ENCODE results near the gene UBE2C. TPM values are rescaled to one million over a fixed set of nuclear protein-coding genes. Genes with fewer than 3 reads are reported as not detected.

The UBE2C gene
- total RNA-seq, 1 experiment from 2014 or later: 205 TPM

DNA sequence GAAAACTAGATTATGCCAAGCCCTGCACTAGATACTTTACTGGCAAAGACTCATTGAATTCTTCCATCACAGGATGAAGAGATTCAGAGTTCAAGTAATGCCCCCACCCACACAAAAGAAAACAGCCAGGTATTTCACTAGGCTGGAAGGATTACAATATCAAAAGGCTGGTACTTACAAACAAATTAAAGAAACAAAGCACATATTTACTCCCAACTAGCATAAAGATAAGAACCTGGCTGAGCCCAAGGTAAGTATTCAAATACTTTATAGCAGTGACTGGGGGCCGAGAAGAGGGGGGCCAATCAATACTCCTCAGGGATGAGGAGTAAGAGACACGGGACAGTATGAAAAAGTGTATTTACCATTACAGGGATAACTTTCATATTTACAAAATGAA lies 41.0 kb downstream of the UBE2C start:
- Histone ChIP-seq H3K27me3 (ENCODE audit: insufficient read depth, low read length) (no peaks in the 10 kb centered on the region), H3K36me3 (ENCODE audit: control insufficient read depth in 1 of 2, insufficient read depth in 2 of 2, low read length in 2 of 2) (no peaks in the 10 kb centered on the region), H3K79me2 (ENCODE audit: insufficient read depth, low read length) (0 out of 2 replicates have a peak, but pooled peaks cover 12% of the 10 kb centered on the region), H2AFZ (ENCODE audit: low read depth, low read length, poor library complexity, severe bottlenecking) (no peak overlapping the region), H3K4me2 (ENCODE audit: low read length) (no peak overlapping the region), H4K20me1 (ENCODE audit: insufficient read depth) (no peaks in the 10 kb centered on the region), H3K9me2 (ENCODE audit: insufficient read depth) (no peaks in the 10 kb centered on the region), H3K4me1 (ENCODE audit: control insufficient read depth in 1 of 2, insufficient read depth in 2 of 2, low read length in 2 of 2) (peaks cover 0 to 17% of the 10 kb centered on the region in 2 experiments; a peak in 3 of 4 replicates), H3K9ac (ENCODE audit: low read length) (no peak overlapping the region), H3K27ac (ENCODE audit: low read depth, low read length) (no peak overlapping the region), H3K9me3 (ENCODE audit: control insufficient read depth in 1 of 2, insufficient read depth in 1 of 2, low read depth in 1 of 2, low read length in 2 of 2) (no peaks in the 10 kb centered on the region), H3K4me3 (replicated peaks in 1 of 2; ENCODE audit: low read depth in 1 of 2, low read length in 2 of 2) (no peak overlapping the region)
- ChIA-PET POLR2A (no interaction called here), RAD21 (ENCODE audit: low non-redundant PET in 1 of 2, low total read pairs in 2 of 2, uncharacterized antibody in 2 of 2, unreplicated experiment in 2 of 2) (no interaction called here), CTCF (no interaction called here)
- TF ChIP-seq ZFX (IDR thresholded peaks at IDR 0.05) (no peak), TCF7L2 (IDR thresholded peaks at IDR 0.05; ENCODE audit: borderline replicate concordance, extremely low read depth, insufficient read depth, insufficient read length) (no peak), EZH2phosphoT487 (IDR thresholded peaks at IDR 0.05; ENCODE audit: borderline replicate concordance) (no peak), CEBPB (IDR thresholded peaks at IDR 0.05; ENCODE audit: low read depth) (no peak), YY1 (IDR thresholded peaks at IDR 0.05; ENCODE audit: extremely low read depth, insufficient replicate concordance, low read depth, low read length) (no peak), EGR1 (IDR thresholded peaks at IDR 0.05; ENCODE audit: low read depth) (no peak), RAD21 (IDR thresholded peaks at IDR 0.05; ENCODE audit: low read depth) (no peak), CBX3 (IDR thresholded peaks at IDR 0.05; ENCODE audit: low read depth) (no peak)
- TF ChIP-seq, protein P1, sequence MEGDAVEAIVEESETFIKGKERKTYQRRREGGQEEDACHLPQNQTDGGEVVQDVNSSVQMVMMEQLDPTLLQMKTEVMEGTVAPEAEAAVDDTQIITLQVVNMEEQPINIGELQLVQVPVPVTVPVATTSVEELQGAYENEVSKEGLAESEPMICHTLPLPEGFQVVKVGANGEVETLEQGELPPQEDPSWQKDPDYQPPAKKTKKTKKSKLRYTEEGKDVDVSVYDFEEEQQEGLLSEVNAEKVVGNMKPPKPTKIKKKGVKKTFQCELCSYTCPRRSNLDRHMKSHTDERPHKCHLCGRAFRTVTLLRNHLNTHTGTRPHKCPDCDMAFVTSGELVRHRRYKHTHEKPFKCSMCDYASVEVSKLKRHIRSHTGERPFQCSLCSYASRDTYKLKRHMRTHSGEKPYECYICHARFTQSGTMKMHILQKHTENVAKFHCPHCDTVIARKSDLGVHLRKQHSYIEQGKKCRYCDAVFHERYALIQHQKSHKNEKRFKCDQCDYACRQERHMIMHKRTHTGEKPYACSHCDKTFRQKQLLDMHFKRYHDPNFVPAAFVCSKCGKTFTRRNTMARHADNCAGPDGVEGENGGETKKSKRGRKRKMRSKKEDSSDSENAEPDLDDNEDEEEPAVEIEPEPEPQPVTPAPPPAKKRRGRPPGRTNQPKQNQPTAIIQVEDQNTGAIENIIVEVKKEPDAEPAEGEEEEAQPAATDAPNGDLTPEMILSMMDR (IDR thresholded peaks at IDR 0.05 in 2 of 3, conservative IDR thresholded peaks at IDR 0.05 in 1 of 3; ENCODE audit: borderline replicate concordance in 1 of 3, insufficient read depth in 1 of 3, low read depth in 2 of 3, low read length in 2 of 3): no peak
- BruUV-seq (replicated peaks): no TSS peak
- no peak for ATAC-seq
- intact Hi-C loops (cut with micrococcal nuclease): no loop called here
- no peak for DNase-seq (ENCODE audit: low read depth, low spot score)

Measured in HCT116 (cell line).